HepG2 (cell line): Measurements from ENCODE around the gene TMEM63C. TPM values are rescaled to one million over a fixed set of nuclear protein-coding genes. Genes with fewer than 3 reads are reported as not detected.

Experiments
- ATAC-seq: fragments of 200-7000 bp; cut with Tn5 transposase; 3 replicates; pipeline ENCODE4 v1.9.1; 2020; ENCODE audit warnings: mild to moderate bottlenecking, moderate library complexity
- BruUV-seq: library from RNA; stranded (reverse); fragments of 400-500 nt; replicated peaks from 2 replicates; lab custom pipeline; 2021; lab: Mats Ljungman, UMichigan
- CTCF ChIA-PET: fragments of 300-600 bp; formaldehyde crosslinking; extraction: SDS; loops from one replicate; lab custom pipeline; 2021; ENCODE audit warnings: low total read pairs, inconsistent platforms, low intra/inter-chr PET ratio; lab: Yijun Ruan, JAX
- POLR2A ChIA-PET: fragments of 350-600 bp; sonication (Branson Sonifier 250); formaldehyde crosslinking; loops from one replicate; lab custom pipeline; 2020; ENCODE audit warnings: antibody characterized with exemption, inconsistent platforms; lab: Yijun Ruan, JAX
- DNase-seq: peaks from one replicate; pipeline ENCODE4 v3.0.0-alpha.2; 2015; ENCODE audit warnings: low spot score
- FAIRE-seq: peaks from 3 replicates; lab custom pipeline; 2011; peaks lifted over from hg19 to GRCh38; lab: Jason Lieb, UNC
- H2AFZ ChIP-seq: one replicate; pipeline ENCODE4 v1.6.1; 2011; ENCODE audit warnings: low read length, inconsistent platforms
- H3K27ac ChIP-seq: fragments of 300-600 bp; 3 replicates; pipeline ENCODE4 v1.8.0; 2011; ENCODE audit warnings: mixed run types, mild to moderate bottlenecking, mixed read lengths, low read length, inconsistent platforms; ENCODE audit not compliant: insufficient read depth; ENCODE audit errors: extremely low read length
- H3K27me3 ChIP-seq, 2 experiments: fragments of 200-600 bp in 1 of 2; 2 replicates in 1 of 2; 3 replicates in 1 of 2; pipeline versions ENCODE4 v1.6.0 to v1.8.0; 2011; ENCODE audit warnings: low read length in 2 of 2, mild to moderate bottlenecking in 2 of 2, moderate library complexity in 2 of 2, inconsistent platforms in 1 of 2; ENCODE audit not compliant: insufficient read depth in 2 of 2, control insufficient read depth in 1 of 2
- H3K36me3 ChIP-seq, 2 experiments: fragments of 200-600 bp in 1 of 2; replicated peaks in 1 of 2; 2 replicates in 1 of 2; 3 replicates in 1 of 2; pipeline versions ENCODE4 v1.5.1 to v1.8.0; 2011; ENCODE audit warnings: low read length in 2 of 2, inconsistent platforms in 1 of 2; ENCODE audit not compliant: insufficient read depth in 2 of 2, control insufficient read depth in 1 of 2
- H3K4me1 ChIP-seq: 2 replicates; pipeline ENCODE4 v1.5.1; 2012; ENCODE audit warnings: low read length, inconsistent platforms; ENCODE audit not compliant: insufficient read depth
- H3K4me2 ChIP-seq: 2 replicates; pipeline ENCODE4 v1.6.0; 2011; ENCODE audit warnings: low read depth, low read length, inconsistent platforms
- H3K4me3 ChIP-seq, 3 experiments: fragments of 200-600 bp in 1 of 3; sonication (generic), shearing (Covaris generic) in 1 of 3; replicated peaks in 1 of 3; 2 replicates each; pipeline ENCODE4 v1.5.1; 2011 to 2016; ENCODE audit warnings: low read length in 3 of 3, inconsistent platforms in 2 of 3, low read depth in 2 of 3, mild to moderate bottlenecking in 2 of 3, control low read depth in 1 of 3, mixed read lengths in 1 of 3; ENCODE audit not compliant: insufficient read depth in 1 of 3
- H3K79me2 ChIP-seq: one replicate; pipeline ENCODE4 v1.6.1; 2011; ENCODE audit warnings: low read length, inconsistent platforms; ENCODE audit not compliant: insufficient read depth
- H3K9ac ChIP-seq: 2 replicates; pipeline ENCODE4 v1.6.0; 2011; ENCODE audit warnings: mild to moderate bottlenecking, low read depth, low read length, inconsistent platforms; ENCODE audit not compliant: insufficient read depth
- H3K9me3 ChIP-seq: 2 replicates; pipeline ENCODE4 v1.5.1; 2012; ENCODE audit warnings: mild to moderate bottlenecking, low read length
- H4K20me1 ChIP-seq: 2 replicates; pipeline ENCODE4 v1.6.0; 2011; ENCODE audit warnings: inconsistent platforms, mild to moderate bottlenecking, low read length, moderate library complexity; ENCODE audit not compliant: insufficient read depth
- ARNT2 ChIP-seq: sonication (generic); formaldehyde crosslinking; IDR thresholded peaks from 2 replicates; pipeline ENCODE4 v1.8.0; 2022; ENCODE audit warnings: mild to moderate bottlenecking, low read depth, missing genetic modification reagents, moderate library complexity
- CCDC6 ChIP-seq: sonication (generic); formaldehyde crosslinking; IDR thresholded peaks from 2 replicates; pipeline ENCODE4 v1.8.1; 2022; ENCODE audit warnings: mild to moderate bottlenecking, missing genetic modification reagents, moderate library complexity
- KDM2A ChIP-seq: sonication (generic); formaldehyde crosslinking; IDR thresholded peaks from 2 replicates; pipeline ENCODE4 v1.4.0; 2020; ENCODE audit warnings: low read depth, missing genetic modification reagents, borderline replicate concordance
- KDM4B ChIP-seq: sonication (generic); formaldehyde crosslinking; IDR thresholded peaks from 2 replicates; pipeline ENCODE4 v1.4.0; 2020; ENCODE audit warnings: missing genetic modification reagents
- KLF12 ChIP-seq: sonication (generic); formaldehyde crosslinking; IDR thresholded peaks from 2 replicates; pipeline ENCODE4 v1.4.0; 2020; ENCODE audit warnings: missing genetic modification reagents, borderline replicate concordance
- MLLT10 ChIP-seq: sonication (generic); formaldehyde crosslinking; IDR thresholded peaks from 2 replicates; pipeline ENCODE4 v1.4.0; 2020; ENCODE audit warnings: missing genetic modification reagents
- NFIC ChIP-seq: IDR thresholded peaks from 2 replicates; pipeline ENCODE4 v1.6.1; 2012; ENCODE audit warnings: mild to moderate bottlenecking, low read length, inconsistent platforms
- NR2F6 ChIP-seq, 2 experiments: IDR thresholded peaks; 2 replicates each; pipeline ENCODE4 v1.6.1; 2016; ENCODE audit warnings: antibody characterized with exemption in 1 of 2, mild to moderate bottlenecking in 1 of 2
- RARG ChIP-seq: sonication (generic); formaldehyde crosslinking; IDR thresholded peaks from 2 replicates; pipeline ENCODE4 v1.4.0; 2020; ENCODE audit warnings: low read depth, mild to moderate bottlenecking, missing genetic modification reagents
- RBM22 ChIP-seq: fragments of 200-400 bp; formaldehyde crosslinking; optimal IDR thresholded peaks from 2 replicates; pipeline ENCODE3; 2017; ENCODE audit warnings: mild to moderate bottlenecking, low read length, moderate library complexity
- RFX5 ChIP-seq: IDR thresholded peaks from 2 replicates; pipeline ENCODE4 v1.6.1; 2011; ENCODE audit warnings: low read depth, low read length, improper control_type of control experiment
- ZNF234 ChIP-seq: sonication (generic); formaldehyde crosslinking; conservative IDR thresholded peaks from 2 replicates; pipeline ENCODE4 v1.5.1; 2020; ENCODE audit warnings: mild to moderate bottlenecking, missing genetic modification reagents
- ZNF780A ChIP-seq: sonication (generic); formaldehyde crosslinking; IDR thresholded peaks from 2 replicates; pipeline ENCODE4 v1.8.0; 2022; ENCODE audit warnings: mild to moderate bottlenecking, missing genetic modification reagents, moderate library complexity
- WGBS: methylation state at CpG from one replicate; pipeline ENCODE4 v1.1.6; 2017; ENCODE audit warnings: low lambda C conversion rate; 5-methylcytosine and 5-hydroxymethylcytosine counted together
- in situ Hi-C: cut with HindIII; loops from 2 replicates; pipeline ENCODE4 v1.10.0; 2017; ENCODE audit warnings: low pct_unique_long_range_greater_than_20kb; ENCODE audit not compliant: extremely low pct_ligation_motif_present
- intact Hi-C: fragments of 100-400 bp; cut with micrococcal nuclease; formaldehyde crosslinking; loops from one replicate; pipeline ENCODE4 v1.10.0; 2022; ENCODE audit not compliant: unreplicated experiment
- polyA plus RNA-seq, 8 experiments: library from polyadenylated mRNA; depleted of rRNA in 3 of 8; stranded (reverse) in 7 of 8; unstranded in 1 of 8; fragments of >200 nt; fragmentation: Illumina TruSeq in 4 of 8; extraction: Trizol in 4 of 8; gene quantifications; 2 replicates each; pipeline versions ENCODE4 v1.2.1 to v1.2.3, GENCODE V29; 2011 to 2016; ENCODE audit warnings: low read depth in 4 of 8, missing spikeins in 1 of 8, mixed read lengths in 1 of 8; ENCODE audit not compliant: insufficient read depth in 1 of 8
- total RNA-seq, 5 experiments: library from RNA; depleted of rRNA; stranded (reverse); fragments of >200 nt; fragmentation: Illumina TruSeq; extraction: Trizol; gene quantifications; 2 replicates each; pipeline ENCODE4 v1.2.3, GENCODE V29; 2016; ENCODE audit warnings: low read depth in 1 of 5
- TF ChIP-seq, protein P1 (sequence below): sonication (generic); formaldehyde crosslinking; conservative IDR thresholded peaks from 2 replicates; pipeline ENCODE4 v1.4.0; 2020; ENCODE audit warnings: mild to moderate bottlenecking, missing genetic modification reagents, moderate library complexity
- TF ChIP-seq, protein P2 (sequence below): sonication (generic); formaldehyde crosslinking; IDR thresholded peaks from 2 replicates; pipeline ENCODE4 v1.5.1; 2020; ENCODE audit warnings: mild to moderate bottlenecking, missing genetic modification reagents
- TF ChIP-seq, protein P3 (sequence below): sonication (generic); formaldehyde crosslinking; conservative IDR thresholded peaks from 2 replicates; pipeline ENCODE4 v1.4.0; 2020; ENCODE audit warnings: missing genetic modification reagents

TMEM63C gene
- total and polyA plus RNA-seq, 2 of the 13 experiments (the other 11 are each of a cell fraction or from before 2014, with no cell fraction given): 0.17 to 0.27 TPM

DNA sequence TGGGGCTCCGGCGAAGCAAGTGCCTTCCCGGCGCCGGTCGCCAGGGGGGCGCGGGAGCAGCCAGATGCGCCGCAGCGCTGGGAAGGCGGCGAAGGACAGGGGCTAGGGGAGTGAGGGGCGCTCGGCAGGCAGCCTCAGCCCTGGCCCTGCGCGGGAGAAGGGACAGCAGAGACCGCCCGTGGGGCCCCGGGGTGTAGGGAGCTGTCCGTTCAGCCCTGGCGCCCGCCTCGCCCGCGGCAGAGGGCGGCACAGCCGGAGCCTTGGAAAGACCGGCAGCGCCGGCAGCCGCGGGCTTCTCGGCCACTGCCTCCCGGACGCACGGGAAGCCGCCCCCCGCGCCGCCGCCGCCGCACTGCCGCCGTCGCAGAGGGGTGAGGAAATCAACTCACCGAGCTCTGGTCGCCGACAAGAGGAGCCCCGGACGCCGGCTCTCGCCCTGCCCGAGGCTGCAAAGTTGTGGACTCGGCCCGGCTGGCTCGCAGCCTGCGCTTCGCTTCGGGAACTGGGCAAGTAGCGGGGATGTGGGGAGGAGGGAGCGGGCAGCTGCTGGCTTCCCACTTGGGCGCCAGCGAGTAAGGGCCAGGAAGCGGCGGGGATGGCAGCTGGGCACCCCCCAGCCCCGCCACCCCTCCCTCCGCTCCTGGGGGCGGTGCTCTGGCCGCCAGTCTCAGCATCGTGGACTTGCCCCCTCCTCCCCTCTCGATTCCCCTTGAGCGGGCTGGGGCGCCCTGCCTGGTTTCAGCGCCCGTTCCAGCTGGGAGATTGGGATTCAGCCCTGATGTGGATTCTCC lies 40.2 kb upstream of the TMEM63C start, which contains the start of gene ZDHHC22:
Gene ZDHHC22, minus strand, starts transcription at position 578 of the 791 bp plus-strand sequence. CDS start 2,053 bp downstream, outside the sequence.
- Histone ChIP-seq H3K36me3 (no peaks in the 10 kb centered on the region), H3K9ac (no peak within 1 kb of the TSS), H3K4me1 (peaks cover 19% of the 10 kb centered on the region), H3K9me3 (no peaks in the 10 kb centered on the region), H2AFZ (no peak within 1 kb of the TSS), H3K4me2 (peak within 1 kb of the TSS; percentile 74), H3K27ac (no peak within 1 kb of the TSS), H3K27me3 (peaks cover 5 to 47% of the 10 kb centered on the region in 2 experiments; a peak in 4 of 5 replicates), H4K20me1 (peaks cover 9% of the 10 kb centered on the region; the same call in 1 of the 2 replicates), H3K79me2 (no peaks in the 10 kb centered on the region), H3K4me3 (peak within 1 kb of the TSS; percentile 34 to 67 (median 47); a peak in 5 of 6 replicates)
- POLR2A ChIA-PET: no interaction called here
- intact Hi-C loops (no loop called here), in situ Hi-C loops (loop anchor here (5.0 kb wide), 1 partner anchor 66 kb away; no protein-coding TSS in a partner anchor)
- ATAC-seq (peak; percentile 93), DNase-seq (no peak), FAIRE-seq (no peak)
- no TSS peak for BruUV-seq
- 0% methylated on average over 4 of the region's 77 CpGs for WGBS
- CTCF ChIA-PET: no interaction called here
- TF ChIP-seq, protein P1, sequence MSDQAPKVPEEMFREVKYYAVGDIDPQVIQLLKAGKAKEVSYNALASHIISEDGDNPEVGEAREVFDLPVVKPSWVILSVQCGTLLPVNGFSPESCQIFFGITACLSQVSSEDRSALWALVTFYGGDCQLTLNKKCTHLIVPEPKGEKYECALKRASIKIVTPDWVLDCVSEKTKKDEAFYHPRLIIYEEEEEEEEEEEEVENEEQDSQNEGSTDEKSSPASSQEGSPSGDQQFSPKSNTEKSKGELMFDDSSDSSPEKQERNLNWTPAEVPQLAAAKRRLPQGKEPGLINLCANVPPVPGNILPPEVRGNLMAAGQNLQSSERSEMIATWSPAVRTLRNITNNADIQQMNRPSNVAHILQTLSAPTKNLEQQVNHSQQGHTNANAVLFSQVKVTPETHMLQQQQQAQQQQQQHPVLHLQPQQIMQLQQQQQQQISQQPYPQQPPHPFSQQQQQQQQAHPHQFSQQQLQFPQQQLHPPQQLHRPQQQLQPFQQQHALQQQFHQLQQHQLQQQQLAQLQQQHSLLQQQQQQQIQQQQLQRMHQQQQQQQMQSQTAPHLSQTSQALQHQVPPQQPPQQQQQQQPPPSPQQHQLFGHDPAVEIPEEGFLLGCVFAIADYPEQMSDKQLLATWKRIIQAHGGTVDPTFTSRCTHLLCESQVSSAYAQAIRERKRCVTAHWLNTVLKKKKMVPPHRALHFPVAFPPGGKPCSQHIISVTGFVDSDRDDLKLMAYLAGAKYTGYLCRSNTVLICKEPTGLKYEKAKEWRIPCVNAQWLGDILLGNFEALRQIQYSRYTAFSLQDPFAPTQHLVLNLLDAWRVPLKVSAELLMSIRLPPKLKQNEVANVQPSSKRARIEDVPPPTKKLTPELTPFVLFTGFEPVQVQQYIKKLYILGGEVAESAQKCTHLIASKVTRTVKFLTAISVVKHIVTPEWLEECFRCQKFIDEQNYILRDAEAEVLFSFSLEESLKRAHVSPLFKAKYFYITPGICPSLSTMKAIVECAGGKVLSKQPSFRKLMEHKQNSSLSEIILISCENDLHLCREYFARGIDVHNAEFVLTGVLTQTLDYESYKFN: no peak
- TF ChIP-seq NFIC (no peak), KDM4B (no peak), CCDC6 (CRISPR knock-in tag) (0 out of 2 replicates have a peak, but pooled peaks have one; percentile 59), NR2F6 (IDR thresholded peaks at IDR 0.05) (no peak), NR2F6 (CRISPR knock-in tag; IDR thresholded peaks at IDR 0.05) (no peak), ZNF780A (CRISPR knock-in tag) (no peak), MLLT10 (CRISPR knock-in tag) (no peak), ZNF234 (CRISPR knock-in tag) (no peak), RBM22 (no peak), RARG (CRISPR knock-in tag) (no peak), KLF12 (CRISPR knock-in tag) (no peak), RFX5 (no peak), ARNT2 (CRISPR knock-in tag) (peak; percentile 39; the same call in 1 of the 2 replicates), KDM2A (CRISPR knock-in tag) (0 out of 2 replicates have a peak, but pooled peaks have one; percentile 17)
- TF ChIP-seq, protein P2, sequence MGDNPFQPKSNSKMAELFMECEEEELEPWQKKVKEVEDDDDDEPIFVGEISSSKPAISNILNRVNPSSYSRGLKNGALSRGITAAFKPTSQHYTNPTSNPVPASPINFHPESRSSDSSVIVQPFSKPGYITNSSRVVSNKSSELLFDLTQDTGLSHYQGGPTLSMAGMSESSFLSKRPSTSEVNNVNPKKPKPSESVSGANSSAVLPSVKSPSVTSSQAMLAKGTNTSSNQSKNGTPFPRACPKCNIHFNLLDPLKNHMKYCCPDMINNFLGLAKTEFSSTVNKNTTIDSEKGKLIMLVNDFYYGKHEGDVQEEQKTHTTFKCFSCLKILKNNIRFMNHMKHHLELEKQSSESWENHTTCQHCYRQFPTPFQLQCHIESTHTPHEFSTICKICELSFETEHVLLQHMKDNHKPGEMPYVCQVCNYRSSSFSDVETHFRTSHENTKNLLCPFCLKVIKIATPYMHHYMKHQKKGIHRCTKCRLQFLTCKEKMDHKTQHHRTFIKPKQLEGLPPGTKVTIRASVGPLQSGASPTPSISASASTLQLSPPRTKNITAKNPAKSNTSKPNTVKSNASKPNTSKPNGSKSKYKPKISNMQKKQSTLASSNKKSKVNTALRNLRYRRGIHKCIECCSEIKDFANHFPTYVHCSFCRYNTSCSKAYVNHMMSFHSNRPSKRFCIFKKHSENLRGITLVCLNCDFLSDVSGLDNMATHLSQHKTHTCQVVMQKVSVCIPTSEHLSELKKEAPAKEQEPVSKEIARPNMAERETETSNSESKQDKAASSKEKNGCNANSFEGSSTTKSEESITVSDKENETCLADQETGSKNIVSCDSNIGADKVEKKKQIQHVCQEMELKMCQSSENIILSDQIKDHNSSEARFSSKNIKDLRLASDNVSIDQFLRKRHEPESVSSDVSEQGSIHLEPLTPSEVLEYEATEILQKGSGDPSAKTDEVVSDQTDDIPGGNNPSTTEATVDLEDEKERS (CRISPR knock-in tag): no peak
- TF ChIP-seq, protein P3, sequence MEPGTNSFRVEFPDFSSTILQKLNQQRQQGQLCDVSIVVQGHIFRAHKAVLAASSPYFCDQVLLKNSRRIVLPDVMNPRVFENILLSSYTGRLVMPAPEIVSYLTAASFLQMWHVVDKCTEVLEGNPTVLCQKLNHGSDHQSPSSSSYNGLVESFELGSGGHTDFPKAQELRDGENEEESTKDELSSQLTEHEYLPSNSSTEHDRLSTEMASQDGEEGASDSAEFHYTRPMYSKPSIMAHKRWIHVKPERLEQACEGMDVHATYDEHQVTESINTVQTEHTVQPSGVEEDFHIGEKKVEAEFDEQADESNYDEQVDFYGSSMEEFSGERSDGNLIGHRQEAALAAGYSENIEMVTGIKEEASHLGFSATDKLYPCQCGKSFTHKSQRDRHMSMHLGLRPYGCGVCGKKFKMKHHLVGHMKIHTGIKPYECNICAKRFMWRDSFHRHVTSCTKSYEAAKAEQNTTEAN (CRISPR knock-in tag): no peak
